K562 (cell line): Measurements from ENCODE around the gene ACBD4. TPM values are rescaled to one million over a fixed set of nuclear protein-coding genes. Genes with fewer than 3 reads are reported as not detected.

Experiments
- CXXC5 ChIP-seq: fragments of 250-450 bp; sonication (Bioruptor Pico); IDR thresholded peaks from 2 replicates; pipeline ENCODE4 v1.8.0; 2022; ENCODE audit warnings: inconsistent platforms, mild to moderate bottlenecking, moderate library complexity
- FOXJ2 ChIP-seq: fragments of 200-800 bp; sonication (Bioruptor generic); IDR thresholded peaks from 2 replicates; pipeline ENCODE4 v1.6.1; 2016; ENCODE audit warnings: missing genetic modification characterization, missing compliant biosample characterization
- GABPA ChIP-seq: fragments of 200-800 bp; sonication (Bioruptor generic); conservative IDR thresholded peaks from 2 replicates; pipeline ENCODE4 v1.6.1; 2016; ENCODE audit warnings: low read depth, missing genetic modification characterization, missing compliant biosample characterization
- L3MBTL2 ChIP-seq: fragments of 450-650 bp; IDR thresholded peaks from 2 replicates; pipeline ENCODE4 v1.6.1; 2016; ENCODE audit warnings: mild to moderate bottlenecking, moderate library complexity
- NR2F6 ChIP-seq: fragments of 450-650 bp; formaldehyde crosslinking; IDR thresholded peaks from 2 replicates; pipeline ENCODE4 v1.4.0; 2020; ENCODE audit warnings: mild to moderate bottlenecking
- NRF1 ChIP-seq, 2 experiments: fragments of 450-650 bp; IDR thresholded peaks in 1 of 2; conservative IDR thresholded peaks in 1 of 2; 2 replicates each; pipeline ENCODE4 v1.6.1; 2014; ENCODE audit warnings: mild to moderate bottlenecking in 2 of 2
- ZC3H8 ChIP-seq: fragments of 450-650 bp; IDR thresholded peaks from 2 replicates; pipeline ENCODE4 v1.6.1; 2017
- ZNF263 ChIP-seq: sonication (generic); formaldehyde crosslinking; IDR thresholded peaks from 2 replicates; pipeline ENCODE4 v1.8.0; 2022; ENCODE audit warnings: mild to moderate bottlenecking, missing genetic modification reagents, borderline replicate concordance
- ZNF282 ChIP-seq: sonication (generic); formaldehyde crosslinking; IDR thresholded peaks from 2 replicates; pipeline ENCODE4 v1.8.1; 2023; ENCODE audit warnings: missing genetic modification reagents
- ZNF354B ChIP-seq: fragments of 250-450 bp; sonication (Bioruptor Pico); IDR thresholded peaks from 2 replicates; pipeline ENCODE4 v1.4.0; 2020
- ZNF644 ChIP-seq: fragments of 200-800 bp; sonication (Bioruptor generic); IDR thresholded peaks from 2 replicates; pipeline ENCODE4 v1.6.1; 2016; ENCODE audit warnings: low read depth, missing genetic modification characterization, missing compliant biosample characterization
- ZNF77 ChIP-seq: fragments of 250-450 bp; sonication (Bioruptor Pico); IDR thresholded peaks from 2 replicates; pipeline ENCODE4 v1.5.0; 2020
- ZNF780A ChIP-seq: fragments of 250-450 bp; sonication (Bioruptor Pico); IDR thresholded peaks from 2 replicates; pipeline ENCODE4 v1.5.0; 2021; ENCODE audit warnings: mild to moderate bottlenecking
- polyA plus RNA-seq, 8 experiments: library from polyadenylated mRNA; depleted of rRNA in 4 of 8; stranded (reverse) in 5 of 8; unstranded in 3 of 8; fragments of >200 nt; fragmentation: Nextera tagmentation in 2 of 8; fragmentation: Illumina TruSeq in 1 of 8; extraction: Ambion mirVana in 2 of 8; extraction: Trizol in 1 of 8; gene quantifications; 2 replicates each; pipeline versions ENCODE4 v1.2.1 to v1.2.3, GENCODE V29; 2011 to 2014; ENCODE audit warnings: inconsistent platforms in 1 of 8, missing spikeins in 1 of 8
- total RNA-seq, 7 experiments: library from RNA; depleted of rRNA in 6 of 7; stranded (reverse); fragments of >200 nt in 6 of 7; fragmentation: Illumina TruSeq in 2 of 7; extraction: Trizol in 2 of 7; gene quantifications; 2 replicates each; pipeline versions ENCODE4 v1.2.1 to v1.2.3, GENCODE V29; 2011 to 2021; ENCODE audit warnings: low replicate concordance in 1 of 7
- TF ChIP-seq, protein P1 (sequence below), 3 experiments: IDR thresholded peaks in 2 of 3; conservative IDR thresholded peaks in 1 of 3; 2 replicates each; pipeline ENCODE4 v1.5.1; 2011 to 2012; ENCODE audit warnings: low read length in 3 of 3, mild to moderate bottlenecking in 3 of 3, control low read depth in 2 of 3, improper control_type of control experiment in 1 of 3, inconsistent platforms in 1 of 3, low read depth in 1 of 3, mixed read lengths in 1 of 3, moderate library complexity in 1 of 3; ENCODE audit not compliant: insufficient read depth in 2 of 3
- TF ChIP-seq, protein P2 (sequence below): sonication (generic); formaldehyde crosslinking; IDR thresholded peaks from 2 replicates; pipeline ENCODE4 v1.8.1; 2023; ENCODE audit warnings: mild to moderate bottlenecking, missing genetic modification reagents
- TF ChIP-seq, protein P3 (sequence below): fragments of 250-450 bp; sonication (Bioruptor Pico); IDR thresholded peaks from 2 replicates; pipeline ENCODE4 v1.5.0; 2021

ACBD4 gene
- total and polyA plus RNA-seq, 9 of the 15 experiments (the other 6 are each of a cell fraction or from before 2014, with no cell fraction given), result 0.14 to 6.9 (median 4.6) TPM

DNA sequence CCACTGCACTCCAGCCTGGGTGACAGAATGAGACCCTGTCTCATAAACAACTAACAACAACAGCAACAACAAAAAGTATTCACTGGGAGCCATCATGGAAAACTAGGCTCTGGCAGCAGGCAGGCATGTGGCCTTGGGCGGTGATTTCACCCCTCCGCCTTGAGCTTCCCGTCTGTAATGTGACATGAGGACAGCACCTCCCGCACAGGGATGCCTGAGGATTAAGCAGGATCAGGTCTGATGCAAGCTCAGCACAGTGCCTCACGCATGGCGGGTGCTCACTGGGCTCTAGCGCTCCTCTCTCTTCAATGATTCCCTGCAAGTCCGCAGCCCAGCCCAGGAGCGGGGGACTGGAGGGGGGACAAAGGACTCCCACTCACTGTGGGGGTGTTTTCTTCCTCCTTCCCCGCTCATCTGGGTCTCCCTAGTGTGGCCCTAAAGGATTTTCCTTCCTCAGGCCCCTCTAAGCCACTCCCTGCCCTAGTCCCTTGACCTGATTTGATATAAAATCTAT, 6.0 kb upstream of the ACBD4 start (continued):
- no peak for TF ChIP-seq NR2F6
- TF ChIP-seq, protein P1, sequence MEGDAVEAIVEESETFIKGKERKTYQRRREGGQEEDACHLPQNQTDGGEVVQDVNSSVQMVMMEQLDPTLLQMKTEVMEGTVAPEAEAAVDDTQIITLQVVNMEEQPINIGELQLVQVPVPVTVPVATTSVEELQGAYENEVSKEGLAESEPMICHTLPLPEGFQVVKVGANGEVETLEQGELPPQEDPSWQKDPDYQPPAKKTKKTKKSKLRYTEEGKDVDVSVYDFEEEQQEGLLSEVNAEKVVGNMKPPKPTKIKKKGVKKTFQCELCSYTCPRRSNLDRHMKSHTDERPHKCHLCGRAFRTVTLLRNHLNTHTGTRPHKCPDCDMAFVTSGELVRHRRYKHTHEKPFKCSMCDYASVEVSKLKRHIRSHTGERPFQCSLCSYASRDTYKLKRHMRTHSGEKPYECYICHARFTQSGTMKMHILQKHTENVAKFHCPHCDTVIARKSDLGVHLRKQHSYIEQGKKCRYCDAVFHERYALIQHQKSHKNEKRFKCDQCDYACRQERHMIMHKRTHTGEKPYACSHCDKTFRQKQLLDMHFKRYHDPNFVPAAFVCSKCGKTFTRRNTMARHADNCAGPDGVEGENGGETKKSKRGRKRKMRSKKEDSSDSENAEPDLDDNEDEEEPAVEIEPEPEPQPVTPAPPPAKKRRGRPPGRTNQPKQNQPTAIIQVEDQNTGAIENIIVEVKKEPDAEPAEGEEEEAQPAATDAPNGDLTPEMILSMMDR (IDR thresholded peaks at IDR 0.05 in 2 of 3, conservative IDR thresholded peaks at IDR 0.05 in 1 of 3; ENCODE audit: insufficient read depth in 2 of 3, low read depth in 1 of 3, low read length in 3 of 3), result no peak
- TF ChIP-seq NRF1 (conservative IDR thresholded peaks at IDR 0.05 in 1 of 2, IDR thresholded peaks at IDR 0.05 in 1 of 2), result 0 out of 4 replicates have a peak, but pooled peaks of 1 of the 2 experiments have one; percentile 21
- TF ChIP-seq, protein P2, sequence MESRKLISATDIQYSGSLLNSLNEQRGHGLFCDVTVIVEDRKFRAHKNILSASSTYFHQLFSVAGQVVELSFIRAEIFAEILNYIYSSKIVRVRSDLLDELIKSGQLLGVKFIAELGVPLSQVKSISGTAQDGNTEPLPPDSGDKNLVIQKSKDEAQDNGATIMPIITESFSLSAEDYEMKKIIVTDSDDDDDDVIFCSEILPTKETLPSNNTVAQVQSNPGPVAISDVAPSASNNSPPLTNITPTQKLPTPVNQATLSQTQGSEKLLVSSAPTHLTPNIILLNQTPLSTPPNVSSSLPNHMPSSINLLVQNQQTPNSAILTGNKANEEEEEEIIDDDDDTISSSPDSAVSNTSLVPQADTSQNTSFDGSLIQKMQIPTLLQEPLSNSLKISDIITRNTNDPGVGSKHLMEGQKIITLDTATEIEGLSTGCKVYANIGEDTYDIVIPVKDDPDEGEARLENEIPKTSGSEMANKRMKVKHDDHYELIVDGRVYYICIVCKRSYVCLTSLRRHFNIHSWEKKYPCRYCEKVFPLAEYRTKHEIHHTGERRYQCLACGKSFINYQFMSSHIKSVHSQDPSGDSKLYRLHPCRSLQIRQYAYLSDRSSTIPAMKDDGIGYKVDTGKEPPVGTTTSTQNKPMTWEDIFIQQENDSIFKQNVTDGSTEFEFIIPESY (CRISPR knock-in tag), result peak; percentile 92
- peak; percentile 42; the same call in 1 of the 2 replicates for TF ChIP-seq ZNF263 (CRISPR knock-in tag)
- peak; percentile 26; the same call in 1 of the 2 replicates for TF ChIP-seq L3MBTL2
- TF ChIP-seq ZNF354B (CRISPR knock-in tag), result no peak
- TF ChIP-seq ZNF780A (CRISPR knock-in tag), result no peak
- TF ChIP-seq, protein P3, sequence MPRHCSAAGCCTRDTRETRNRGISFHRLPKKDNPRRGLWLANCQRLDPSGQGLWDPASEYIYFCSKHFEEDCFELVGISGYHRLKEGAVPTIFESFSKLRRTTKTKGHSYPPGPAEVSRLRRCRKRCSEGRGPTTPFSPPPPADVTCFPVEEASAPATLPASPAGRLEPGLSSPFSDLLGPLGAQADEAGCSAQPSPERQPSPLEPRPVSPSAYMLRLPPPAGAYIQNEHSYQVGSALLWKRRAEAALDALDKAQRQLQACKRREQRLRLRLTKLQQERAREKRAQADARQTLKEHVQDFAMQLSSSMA (CRISPR knock-in tag), result no peak
- TF ChIP-seq ZNF77 (CRISPR knock-in tag), result no peak
- TF ChIP-seq FOXJ2, result no peak
- no peak for TF ChIP-seq ZC3H8
- no peak for TF ChIP-seq ZNF282 (CRISPR knock-in tag)
- no peak for TF ChIP-seq CXXC5 (CRISPR knock-in tag)
- TF ChIP-seq ZNF644 (tag), result no peak
- TF ChIP-seq GABPA (tag), result no peak
